ENCODE data around the gene COL27A1.
"Not testable (repeated sequence)": the region's sequence is repeated elsewhere in the genome, so short reads cannot be mapped to it uniquely, and the experiment has no call there.

Gene COL27A1

DNA sequence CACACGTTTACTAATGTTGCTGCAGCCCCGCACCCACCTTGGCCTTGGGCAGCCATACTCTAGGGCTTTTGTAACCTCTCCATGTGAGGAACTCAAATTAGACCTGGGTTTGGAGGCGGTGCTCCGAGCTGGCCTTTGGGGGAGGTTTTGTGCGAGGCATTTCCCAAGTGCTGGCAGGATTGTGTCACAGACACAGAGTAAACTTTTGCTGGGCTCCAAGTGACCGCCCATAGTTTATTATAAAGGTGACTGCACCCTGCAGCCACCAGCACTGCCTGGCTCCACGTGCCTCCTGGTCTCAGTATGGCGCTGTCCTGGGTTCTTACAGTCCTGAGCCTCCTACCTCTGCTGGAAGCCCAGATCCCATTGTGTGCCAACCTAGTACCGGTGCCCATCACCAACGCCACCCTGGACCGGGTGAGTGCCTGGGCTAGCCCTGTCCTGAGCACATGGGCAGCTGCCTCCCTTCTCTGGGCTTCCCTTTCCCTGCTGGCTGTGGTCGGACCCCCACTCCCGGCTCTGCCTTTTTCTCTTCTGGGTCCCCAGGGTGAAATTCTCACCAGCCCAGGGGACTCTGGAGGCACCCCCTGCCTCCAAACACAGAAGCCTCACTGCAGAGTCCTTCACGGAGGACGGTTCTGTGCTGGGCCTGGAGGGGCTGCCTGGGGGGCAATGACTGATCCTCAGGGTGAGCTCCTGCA, 167.6 kb downstream of the COL27A1 start, which contains the start of gene ORM1:
Gene ORM1, plus strand, starts transcription at position 268 of the 701 bp plus-strand sequence. Its CDS starts 36 bp downstream, at position 304.
- H3K36me3 ChIP-seq (ENCODE audit: control insufficient read depth, insufficient read depth, low read length, severe bottlenecking); DNase-seq (ENCODE audit: low read depth); H3K27me3 ChIP-seq (replicated peaks; ENCODE audit: control insufficient read depth, insufficient read depth, low read length); H3K9ac ChIP-seq (ENCODE audit: low read length); H3K4me3 ChIP-seq (ENCODE audit: low read length); H3K9me3 ChIP-seq (ENCODE audit: control insufficient read depth, low read length): not testable (repeated sequence)
- H3K4me1 ChIP-seq (ENCODE audit: control insufficient read depth, insufficient read depth, low read length) = peaks cover 14% of the 10 kb centered on the region

DNA sequence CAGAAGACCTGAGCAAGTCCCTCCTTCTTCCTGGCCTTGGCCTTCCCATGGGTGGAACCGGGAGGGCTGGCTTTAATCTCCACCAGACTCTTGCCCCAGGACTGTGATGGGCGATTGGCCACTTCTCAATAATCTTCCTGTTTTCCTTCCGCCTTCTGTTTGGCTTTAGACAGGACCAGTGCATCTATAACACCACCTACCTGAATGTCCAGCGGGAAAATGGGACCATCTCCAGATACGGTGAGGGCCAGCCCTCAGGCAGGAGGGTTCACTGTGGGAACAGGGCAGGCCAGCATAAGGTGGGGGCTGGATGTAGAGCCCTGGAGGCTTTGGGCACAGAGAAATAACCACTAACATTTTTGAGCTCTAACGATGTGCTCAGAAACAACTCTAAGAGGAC, 168.5 kb downstream of the COL27A1 start:
- not testable (repeated sequence) for H3K9ac ChIP-seq (ENCODE audit: low read length); H3K9me3 ChIP-seq (ENCODE audit: control insufficient read depth, low read length); DNase-seq (ENCODE audit: low read depth); H3K4me3 ChIP-seq (ENCODE audit: low read length); H3K27me3 ChIP-seq (replicated peaks; ENCODE audit: control insufficient read depth, insufficient read depth, low read length); H3K36me3 ChIP-seq (ENCODE audit: control insufficient read depth, insufficient read depth, low read length, severe bottlenecking)
- peaks cover 11% of the 10 kb centered on the region for H3K4me1 ChIP-seq (ENCODE audit: control insufficient read depth, insufficient read depth, low read length)

DNA sequence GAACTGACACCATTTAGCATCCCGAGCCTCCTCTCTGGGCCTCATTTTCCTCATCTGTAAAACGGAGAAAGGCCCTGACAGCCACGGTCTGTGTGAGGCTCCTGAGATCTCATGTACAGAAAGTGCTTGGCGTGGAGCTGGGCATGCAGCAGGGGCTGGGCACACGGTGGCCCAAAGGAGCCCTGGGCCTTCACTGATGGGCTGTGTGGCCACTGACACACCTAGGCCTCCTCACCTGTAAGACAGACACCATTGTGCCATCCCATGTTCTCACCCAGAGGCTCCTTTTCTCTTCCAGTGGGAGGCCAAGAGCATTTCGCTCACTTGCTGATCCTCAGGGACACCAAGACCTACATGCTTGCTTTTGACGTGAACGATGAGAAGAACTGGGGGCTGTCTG, 169.2 kb downstream of the COL27A1 start:
- H3K9me3 ChIP-seq (ENCODE audit: control insufficient read depth, low read length) = no peaks in the 10 kb centered on the region

GRCh38 chr9:114324965-114325364, 169.6 kb downstream of the COL27A1 start:
- not testable (repeated sequence) for DNase-seq (ENCODE audit: low read depth); H3K9me3 ChIP-seq (ENCODE audit: control insufficient read depth, low read length); H3K27me3 ChIP-seq (replicated peaks; ENCODE audit: control insufficient read depth, insufficient read depth, low read length); H3K9ac ChIP-seq (ENCODE audit: low read length); H3K36me3 ChIP-seq (ENCODE audit: control insufficient read depth, insufficient read depth, low read length, severe bottlenecking); H3K4me3 ChIP-seq (ENCODE audit: low read length)
- peaks cover 16% of the 10 kb centered on the region for H3K4me1 ChIP-seq (ENCODE audit: control insufficient read depth, insufficient read depth, low read length)

More for the DNA sequence above, 169.2 kb downstream of the COL27A1 start:
- no peaks in the 10 kb centered on the region for H3K36me3 ChIP-seq (ENCODE audit: control insufficient read depth, insufficient read depth, low read length, severe bottlenecking)
- no peak overlapping the region for H3K9ac ChIP-seq (ENCODE audit: low read length)
- DNase-seq (ENCODE audit: low read depth) = no peak
- H3K27me3 ChIP-seq (replicated peaks; ENCODE audit: control insufficient read depth, insufficient read depth, low read length) = peaks cover 7% of the 10 kb centered on the region
- no peak overlapping the region for H3K4me3 ChIP-seq (ENCODE audit: low read length)
- peaks cover 16% of the 10 kb centered on the region for H3K4me1 ChIP-seq (ENCODE audit: control insufficient read depth, insufficient read depth, low read length)

DNA sequence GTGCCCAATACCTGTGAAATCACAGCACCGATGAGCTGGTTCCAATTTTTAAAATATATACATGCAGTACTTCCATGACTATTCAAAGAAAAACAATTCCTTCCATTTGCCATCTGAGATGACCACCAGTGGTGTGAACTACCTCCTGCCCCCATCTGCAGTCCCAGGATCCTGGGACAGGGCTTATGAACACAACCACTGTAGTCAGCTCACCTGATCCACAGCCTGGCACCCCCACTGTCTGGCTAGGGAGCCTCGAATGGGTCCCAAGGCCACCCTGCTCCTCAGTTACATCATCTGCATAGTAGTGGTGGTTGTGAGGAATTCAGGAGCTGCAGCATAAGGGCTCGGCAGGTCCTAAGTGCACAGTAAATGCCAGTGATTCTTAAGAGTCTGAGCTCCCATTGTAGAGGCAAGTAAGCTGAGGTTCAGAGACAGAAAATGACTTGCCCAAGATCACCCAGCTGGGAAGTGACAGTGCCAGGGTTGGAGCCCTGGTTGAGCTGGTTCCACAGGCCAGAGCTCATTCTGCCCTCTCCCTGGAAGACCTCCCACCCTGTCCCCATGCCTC, 170.4 kb downstream of the COL27A1 start:
- H3K4me3 ChIP-seq (ENCODE audit: low read length); H3K9me3 ChIP-seq (ENCODE audit: control insufficient read depth, low read length); H3K36me3 ChIP-seq (ENCODE audit: control insufficient read depth, insufficient read depth, low read length, severe bottlenecking); H3K27me3 ChIP-seq (replicated peaks; ENCODE audit: control insufficient read depth, insufficient read depth, low read length); DNase-seq (ENCODE audit: low read depth); H3K9ac ChIP-seq (ENCODE audit: low read length): not testable (repeated sequence)
- peaks cover 16% of the 10 kb centered on the region for H3K4me1 ChIP-seq (ENCODE audit: control insufficient read depth, insufficient read depth, low read length)

GRCh38 chr9:114327749-114328148, 172.4 kb downstream of the COL27A1 start:
- H3K9ac ChIP-seq (ENCODE audit: low read length) = no peak overlapping the region
- no peaks in the 10 kb centered on the region for H3K9me3 ChIP-seq (ENCODE audit: control insufficient read depth, low read length)
- H3K36me3 ChIP-seq (ENCODE audit: control insufficient read depth, insufficient read depth, low read length, severe bottlenecking) = no peaks in the 10 kb centered on the region
- H3K27me3 ChIP-seq (replicated peaks; ENCODE audit: control insufficient read depth, insufficient read depth, low read length) = peaks cover 7% of the 10 kb centered on the region
- no peak overlapping the region for H3K4me3 ChIP-seq (ENCODE audit: low read length)
- H3K4me1 ChIP-seq (ENCODE audit: control insufficient read depth, insufficient read depth, low read length) = peaks cover 7% of the 10 kb centered on the region
- no peak for DNase-seq (ENCODE audit: low read depth)

DNA sequence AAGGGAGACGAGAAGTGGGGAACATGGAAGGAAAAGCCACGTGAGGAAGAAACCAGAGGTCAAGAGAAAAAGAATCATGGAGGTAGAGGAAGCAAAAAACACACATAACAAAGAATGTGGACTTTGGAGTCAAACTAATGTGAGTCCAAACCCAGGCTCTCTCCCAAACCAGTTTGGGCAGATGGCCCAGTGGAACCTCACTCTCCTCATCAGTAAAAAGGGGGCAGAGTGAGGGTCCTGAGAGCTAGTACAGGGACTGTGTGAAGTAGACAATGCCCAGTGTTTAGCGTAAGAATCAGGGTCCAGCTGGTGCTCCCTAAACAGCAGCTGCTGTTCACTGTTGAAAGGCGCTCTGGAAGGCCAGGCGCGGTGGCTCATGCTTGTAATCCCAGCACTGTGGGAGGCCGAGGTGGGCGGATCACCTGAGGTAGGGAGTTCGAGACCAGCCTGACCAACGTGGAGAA, 173.1 kb downstream of the COL27A1 start:
- H3K9ac ChIP-seq (ENCODE audit: low read length); H3K36me3 ChIP-seq (ENCODE audit: control insufficient read depth, insufficient read depth, low read length, severe bottlenecking); H3K4me1 ChIP-seq (ENCODE audit: control insufficient read depth, insufficient read depth, low read length); H3K9me3 ChIP-seq (ENCODE audit: control insufficient read depth, low read length); H3K27me3 ChIP-seq (replicated peaks; ENCODE audit: control insufficient read depth, insufficient read depth, low read length); DNase-seq (ENCODE audit: low read depth); H3K4me3 ChIP-seq (ENCODE audit: low read length): not testable (repeated sequence)

DNA sequence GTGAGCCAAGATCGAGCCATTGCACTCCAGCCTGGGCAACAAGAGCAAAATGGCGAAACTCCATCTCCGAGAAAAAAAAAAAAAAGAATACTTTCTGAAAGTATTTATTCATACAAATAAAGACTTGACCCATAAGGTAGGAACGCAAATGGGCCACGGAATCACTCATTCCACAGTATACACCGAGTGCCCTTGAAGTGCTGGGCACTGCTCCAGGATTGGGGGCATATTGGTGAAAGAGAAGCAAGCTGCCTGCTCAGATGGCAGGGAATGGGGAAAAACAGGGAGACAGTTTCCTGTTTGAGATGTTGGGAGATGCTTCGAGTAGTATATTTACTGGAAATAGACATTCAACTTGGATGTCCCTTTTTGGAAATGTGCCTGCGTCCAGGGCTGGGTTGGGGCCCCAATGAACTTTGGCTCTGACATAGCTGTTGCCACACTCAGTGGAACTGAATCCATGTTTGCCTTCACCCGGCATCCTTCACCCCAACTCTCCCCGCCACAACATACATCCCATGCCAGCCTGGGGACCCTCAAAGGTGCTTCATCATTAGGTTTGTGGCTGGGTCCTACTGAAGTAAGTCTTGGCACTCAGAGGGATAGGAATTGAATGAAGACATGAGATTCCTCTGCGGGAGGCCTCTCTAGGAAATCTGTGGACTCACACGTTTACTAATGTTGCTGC, 173.7 kb downstream of the COL27A1 start:
- H3K9ac ChIP-seq (ENCODE audit: low read length); H3K36me3 ChIP-seq (ENCODE audit: control insufficient read depth, insufficient read depth, low read length, severe bottlenecking); H3K27me3 ChIP-seq (replicated peaks; ENCODE audit: control insufficient read depth, insufficient read depth, low read length); DNase-seq (ENCODE audit: low read depth); H3K4me3 ChIP-seq (ENCODE audit: low read length); H3K4me1 ChIP-seq (ENCODE audit: control insufficient read depth, insufficient read depth, low read length); H3K9me3 ChIP-seq (ENCODE audit: control insufficient read depth, low read length): not testable (repeated sequence)

GRCh38 chr9:114329625-114330022, 174.3 kb downstream of the COL27A1 start, which contains the start of gene ORM2:
Gene ORM2, plus strand, starts transcription at chr9:114329869. Its CDS starts 36 bp downstream, at chr9:114329905.
- H3K9me3 ChIP-seq (ENCODE audit: control insufficient read depth, low read length); H3K4me1 ChIP-seq (ENCODE audit: control insufficient read depth, insufficient read depth, low read length); DNase-seq (ENCODE audit: low read depth); H3K4me3 ChIP-seq (ENCODE audit: low read length); H3K27me3 ChIP-seq (replicated peaks; ENCODE audit: control insufficient read depth, insufficient read depth, low read length); H3K9ac ChIP-seq (ENCODE audit: low read length); H3K36me3 ChIP-seq (ENCODE audit: control insufficient read depth, insufficient read depth, low read length, severe bottlenecking): not testable (repeated sequence)

DNA sequence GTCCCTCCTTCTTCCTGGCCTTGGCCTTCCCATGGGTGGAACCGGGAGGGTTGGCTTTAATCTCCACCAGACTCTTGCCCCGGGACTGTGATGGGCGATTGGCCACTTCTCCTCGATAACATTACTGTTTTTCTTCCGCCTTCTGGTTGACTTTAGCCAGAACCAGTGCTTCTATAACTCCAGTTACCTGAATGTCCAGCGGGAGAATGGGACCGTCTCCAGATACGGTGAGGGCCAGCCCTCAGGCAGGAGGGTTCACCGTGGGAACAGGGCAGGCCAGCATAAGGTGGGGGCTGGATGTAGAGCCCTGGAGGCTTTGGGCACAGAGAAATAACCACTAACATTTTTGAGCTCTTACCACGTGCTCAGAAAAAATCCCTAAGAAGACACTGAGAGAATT, 175.3 kb downstream of the COL27A1 start:
- peaks cover 3% of the 10 kb centered on the region for H3K27me3 ChIP-seq (replicated peaks; ENCODE audit: control insufficient read depth, insufficient read depth, low read length)
- no peaks in the 10 kb centered on the region for H3K9me3 ChIP-seq (ENCODE audit: control insufficient read depth, low read length)
- H3K4me1 ChIP-seq (ENCODE audit: control insufficient read depth, insufficient read depth, low read length) = peaks cover 14% of the 10 kb centered on the region
- peaks cover 13% of the 10 kb centered on the region for H3K36me3 ChIP-seq (ENCODE audit: control insufficient read depth, insufficient read depth, low read length, severe bottlenecking)
- DNase-seq (ENCODE audit: low read depth) = no peak
- no peak overlapping the region for H3K9ac ChIP-seq (ENCODE audit: low read length)
- no peak overlapping the region for H3K4me3 ChIP-seq (ENCODE audit: low read length)

All from adipocyte (in vitro differentiated cells).